Stimulated activated naive CD8-positive, alpha-beta T cell treated with anti-CD3 and anti-CD28 coated beads, Interleukin-15, Interleukin-2, amounts not matched to agents 100 U/mL and 50 U/mL, for 24 hours (primary cell): Measurements from ENCODE around the gene SMIM12.
A peak's percentile ranks its signal among the peaks of the same experiment; 100 is the strongest.

Source experiments
- ATAC-seq: fragments of 150-1000 bp; cut with Tn5 transposase; one replicate; pipeline ENCODE4 v1.10.0; 2021
- DNase-seq: peaks from one replicate; pipeline ENCODE4 v3.0.0; 2021

SMIM12 gene

DNA sequence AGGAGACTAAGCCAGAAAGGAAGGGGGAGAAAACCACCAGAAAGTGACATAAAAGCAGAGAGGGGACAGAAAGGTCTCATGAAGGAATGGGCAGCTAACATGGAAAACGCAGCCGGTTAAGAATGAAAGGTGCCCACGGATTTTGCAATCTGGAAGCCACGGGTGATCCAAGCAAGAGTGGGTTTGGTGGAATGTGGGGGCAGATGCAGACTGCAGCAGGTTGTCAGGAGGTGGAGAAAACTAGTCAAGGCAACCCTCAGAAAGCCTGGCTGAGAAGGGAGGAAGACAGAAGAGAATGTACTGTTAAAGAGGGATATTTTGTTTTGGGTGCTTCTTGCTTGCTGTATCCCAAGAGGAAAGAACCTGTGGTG is 12.6 kb upstream of the SMIM12 start:
- DNase-seq (no peak), ATAC-seq (no peak)

DNA sequence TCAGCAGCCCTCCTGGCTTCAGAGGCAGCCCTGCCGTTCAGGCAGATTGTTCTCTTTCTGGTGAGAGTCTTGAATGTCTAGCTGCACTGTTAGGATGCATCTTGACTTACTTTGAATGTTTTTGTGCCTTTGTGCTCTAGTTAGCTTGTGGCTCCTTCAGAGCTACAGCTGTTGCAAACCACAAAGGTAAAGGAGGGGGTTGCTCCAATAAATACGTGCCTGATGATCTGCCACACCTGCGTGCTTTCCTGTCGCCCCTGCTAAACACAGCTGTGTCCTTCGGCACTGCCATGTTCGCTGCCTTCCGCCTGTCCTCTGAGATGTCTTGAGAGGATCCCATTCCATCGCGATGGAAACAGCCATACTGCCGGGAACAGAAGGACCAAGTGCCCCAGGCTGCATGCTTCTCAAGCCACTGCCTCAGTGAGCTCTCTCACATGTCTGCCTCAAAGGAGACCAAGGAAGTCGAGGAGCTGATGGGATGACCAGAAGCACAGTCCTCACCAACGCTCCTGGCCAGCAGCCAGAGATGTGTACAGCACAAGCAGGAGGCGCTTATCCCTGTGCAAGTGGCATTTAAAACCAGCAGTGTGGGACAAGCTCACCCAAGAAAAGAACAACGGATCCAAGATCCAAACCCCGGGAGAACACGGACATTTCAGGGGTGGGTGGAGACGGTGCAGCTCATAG is 12.0 kb upstream of the SMIM12 start:
- DNase-seq (no peak), ATAC-seq (no peak)

- no peak for ATAC-seq
- DNase-seq = no peak
Observed at GRCh38 chr1:34870395-34870794, 10.8 kb upstream of the SMIM12 start.

GRCh38 chr1:34869760-34870159 is 10.2 kb upstream of the SMIM12 start:
- ATAC-seq (no peak), DNase-seq (no peak)

DNA sequence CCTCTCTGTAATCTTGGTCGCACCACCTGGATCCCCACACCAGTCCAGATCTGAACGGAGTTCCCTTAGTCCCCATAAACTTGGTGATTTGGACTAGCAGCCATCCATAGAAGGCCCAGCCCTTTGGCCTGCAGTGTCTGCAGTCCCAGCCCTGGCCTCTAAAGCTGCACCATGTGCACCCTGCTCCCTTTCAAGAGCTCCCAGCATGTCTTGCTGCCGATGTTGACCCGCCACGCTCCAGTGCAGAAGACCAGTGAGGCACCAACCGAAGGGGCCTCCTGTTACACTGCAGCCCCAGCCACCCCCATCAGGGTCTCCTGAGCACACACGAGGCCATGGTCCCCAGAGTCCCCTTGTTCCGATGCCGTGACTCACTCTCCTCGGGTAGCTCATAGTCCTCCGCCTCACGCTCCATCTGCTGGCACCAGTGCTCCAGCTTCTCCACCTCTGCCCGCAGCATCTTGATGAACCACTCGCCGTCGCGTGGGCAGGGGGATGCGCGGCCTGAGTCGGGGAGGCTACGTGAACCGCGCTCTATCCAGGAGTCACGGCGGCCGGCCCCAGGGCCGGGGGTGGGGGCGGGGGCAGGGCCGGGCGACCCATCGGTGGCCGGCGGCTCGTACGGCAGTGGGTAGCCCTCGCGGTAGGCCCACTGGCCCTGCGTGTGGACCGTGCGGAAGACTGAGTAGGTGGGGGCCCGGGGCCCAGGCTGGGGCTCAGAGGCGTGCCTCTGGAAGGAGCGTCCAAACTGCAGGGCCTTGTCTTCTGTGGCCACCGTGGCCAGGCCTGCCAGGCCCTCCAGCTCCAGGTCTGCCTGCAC is 8.9 kb upstream of the SMIM12 start:
- ATAC-seq (no peak), DNase-seq (no peak)

GRCh38 chr1:34867415-34867814 is 7.9 kb upstream of the SMIM12 start:
- ATAC-seq (no peak), DNase-seq (no peak)

- ATAC-seq = no peak
- no peak for DNase-seq
Observed at GRCh38 chr1:34866762-34867109, 7.2 kb upstream of the SMIM12 start.

DNA sequence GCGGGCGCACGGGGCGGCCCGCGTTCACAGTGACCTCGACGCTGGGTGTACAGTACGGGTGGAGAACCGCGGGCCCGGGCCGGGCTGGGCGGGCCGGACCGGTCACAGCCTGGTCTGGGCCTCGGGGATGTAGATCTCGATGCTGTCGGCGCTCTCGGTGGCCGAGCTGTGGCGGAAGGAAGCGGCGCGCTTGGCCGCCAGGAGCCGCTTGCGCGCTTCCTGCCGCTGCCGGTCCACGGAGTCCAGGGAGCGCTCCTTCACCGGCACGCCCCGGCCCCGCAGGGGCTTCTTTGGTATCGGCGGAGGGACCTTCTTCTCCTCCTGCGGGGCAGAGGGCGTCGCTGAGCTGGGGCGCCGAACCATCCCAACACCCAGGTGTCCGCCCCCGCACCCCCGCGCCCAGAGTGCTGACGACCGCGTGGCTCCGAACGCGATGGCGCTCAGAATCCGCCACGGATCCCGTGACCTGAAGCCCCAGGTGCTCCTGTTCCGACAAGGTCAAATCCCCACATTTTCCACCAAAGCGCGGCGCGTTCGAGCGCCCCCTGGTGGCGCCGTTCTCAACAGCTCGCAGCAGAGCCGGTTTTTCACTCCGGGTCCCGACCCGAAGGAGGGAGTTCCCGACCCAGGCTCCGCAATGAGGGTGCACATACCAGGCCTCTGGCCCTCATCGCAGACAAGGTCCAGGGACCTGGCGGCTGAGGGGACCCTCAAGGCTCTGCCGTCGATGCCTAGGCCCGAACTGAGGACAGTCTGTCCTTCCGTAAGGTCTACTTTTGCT is 6.6 kb upstream of the SMIM12 start:
- DNase-seq = peak; percentile 95

GRCh38 chr1:34865573-34865972 is 6.0 kb upstream of the SMIM12 start:
- DNase-seq (no peak), ATAC-seq (no peak)

More for the DNA sequence above, 6.6 kb upstream of the SMIM12 start:
- peak; percentile 70 for ATAC-seq

GRCh38 chr1:34864759-34865158 is 5.2 kb upstream of the SMIM12 start:
- DNase-seq (no peak), ATAC-seq (no peak)

- ATAC-seq (peak; percentile 38), DNase-seq (no peak)
Observed at GRCh38 chr1:34863501-34863900, 4.0 kb upstream of the SMIM12 start.

DNA sequence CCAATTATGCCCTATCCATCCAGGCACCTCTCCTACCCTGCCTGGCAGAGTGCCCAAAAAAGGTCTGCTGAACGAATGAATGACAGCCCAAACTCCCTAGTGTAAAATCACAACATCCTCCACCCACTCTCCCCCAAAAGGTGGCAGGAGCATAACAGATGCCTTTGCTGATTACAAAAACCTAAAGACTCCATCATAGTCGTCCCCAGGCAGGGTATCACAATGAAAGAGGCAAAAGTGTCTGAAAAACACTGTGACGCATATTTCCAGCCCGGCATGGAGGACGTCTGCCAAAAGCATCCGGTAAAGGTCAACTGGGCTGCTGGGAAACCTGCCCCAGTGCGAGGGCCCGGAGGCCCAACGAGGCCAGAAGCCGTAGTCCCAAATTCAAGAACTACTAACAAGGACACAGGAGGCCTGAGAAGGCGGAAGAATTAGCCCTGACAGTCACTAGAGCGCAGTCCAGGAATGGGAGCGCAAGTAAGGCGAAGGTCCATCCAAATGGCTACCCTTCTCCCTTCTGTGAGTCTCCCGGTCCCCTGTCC is 576 bp downstream of the SMIM12 start:
- DNase-seq (peak; percentile 48), ATAC-seq (peak; percentile 38)

GRCh38 chr1:34856697-34857096 is 2.9 kb downstream of the SMIM12 start:
- no peak for ATAC-seq
- no peak for DNase-seq

- DNase-seq = peak; percentile 89
- peak; percentile 99 for ATAC-seq
Observed at GRCh38 chr1:34852677-34853217, 6.8 kb downstream of the SMIM12 start.

DNA sequence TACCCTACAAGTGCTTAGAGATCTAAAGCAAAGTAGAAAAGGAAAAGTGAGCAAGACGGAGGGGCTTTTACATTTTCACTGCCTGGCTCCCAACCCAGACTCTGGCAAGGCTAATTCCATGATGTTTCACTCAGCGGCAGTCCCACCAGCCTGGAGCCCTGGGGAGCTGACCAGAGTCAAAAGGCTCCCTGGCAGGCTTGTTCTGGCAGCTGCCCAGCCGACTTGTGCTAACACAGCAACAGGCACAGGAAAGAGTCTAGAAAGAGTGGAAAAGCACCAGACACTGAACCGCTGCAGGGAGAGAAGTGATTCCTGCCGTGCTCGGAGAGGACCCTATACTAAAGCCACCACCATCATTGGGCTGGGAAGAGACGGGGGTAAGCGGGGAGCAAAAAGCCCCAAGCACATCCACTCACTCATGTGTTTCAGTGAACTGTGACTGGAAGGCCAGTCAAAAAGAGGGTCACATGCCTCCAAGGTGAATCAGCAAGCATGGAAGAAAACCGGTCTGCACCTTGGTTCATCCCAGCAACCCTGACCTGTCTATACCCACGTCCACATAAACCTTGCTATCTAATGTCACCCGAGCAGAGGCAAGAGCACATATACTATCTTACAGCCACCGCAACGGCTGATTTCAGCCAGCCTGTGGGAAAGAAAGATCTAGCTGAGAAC is 8.0 kb downstream of the SMIM12 start:
- DNase-seq (no peak), ATAC-seq (no peak)

DNA sequence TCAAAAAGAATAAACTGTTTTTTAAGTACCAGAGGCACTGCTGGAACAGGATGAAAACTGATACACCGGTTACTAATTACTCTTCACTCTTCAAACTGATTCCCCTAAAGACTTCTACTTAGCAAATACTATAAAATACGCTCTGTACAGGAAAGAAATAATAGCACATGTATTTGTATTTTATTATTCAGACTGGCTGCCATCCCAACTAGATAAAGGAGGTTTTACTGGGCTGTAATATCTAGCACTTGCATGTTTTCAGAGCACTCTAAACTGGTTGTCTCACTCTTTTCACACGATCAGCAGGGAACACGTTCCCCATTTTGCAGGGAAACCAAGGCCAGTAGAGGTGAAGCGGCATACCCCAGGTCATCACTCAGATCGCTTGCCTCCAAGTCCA is 9.2 kb downstream of the SMIM12 start:
- ATAC-seq = no peak

DNA sequence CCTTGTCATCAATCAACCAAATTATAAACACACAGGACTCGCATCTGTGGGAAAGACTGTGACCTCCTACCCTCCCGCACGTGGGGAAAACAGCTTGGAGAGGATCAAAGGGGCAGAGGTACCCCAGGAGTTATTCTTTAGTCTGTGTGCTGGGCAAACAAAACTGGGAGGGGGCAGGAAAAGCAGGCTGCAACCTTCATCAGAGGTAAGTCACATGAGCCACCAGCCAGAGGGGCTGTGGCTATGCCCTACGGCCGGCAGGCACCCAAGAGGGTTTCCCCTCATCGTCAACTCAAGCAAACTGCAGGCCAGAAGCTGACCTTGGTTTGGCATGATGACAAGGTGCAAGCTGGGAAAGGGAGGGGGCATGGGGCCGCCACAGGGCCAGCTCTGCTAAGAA is 12.5 kb downstream of the SMIM12 start:
- DNase-seq = no peak
- no peak for ATAC-seq

More for the DNA sequence above, 9.2 kb downstream of the SMIM12 start:
- no peak for DNase-seq

GRCh38 chr1:34846265-34846664 is 13.3 kb downstream of the SMIM12 start:
- ATAC-seq (no peak), DNase-seq (no peak)

DNA sequence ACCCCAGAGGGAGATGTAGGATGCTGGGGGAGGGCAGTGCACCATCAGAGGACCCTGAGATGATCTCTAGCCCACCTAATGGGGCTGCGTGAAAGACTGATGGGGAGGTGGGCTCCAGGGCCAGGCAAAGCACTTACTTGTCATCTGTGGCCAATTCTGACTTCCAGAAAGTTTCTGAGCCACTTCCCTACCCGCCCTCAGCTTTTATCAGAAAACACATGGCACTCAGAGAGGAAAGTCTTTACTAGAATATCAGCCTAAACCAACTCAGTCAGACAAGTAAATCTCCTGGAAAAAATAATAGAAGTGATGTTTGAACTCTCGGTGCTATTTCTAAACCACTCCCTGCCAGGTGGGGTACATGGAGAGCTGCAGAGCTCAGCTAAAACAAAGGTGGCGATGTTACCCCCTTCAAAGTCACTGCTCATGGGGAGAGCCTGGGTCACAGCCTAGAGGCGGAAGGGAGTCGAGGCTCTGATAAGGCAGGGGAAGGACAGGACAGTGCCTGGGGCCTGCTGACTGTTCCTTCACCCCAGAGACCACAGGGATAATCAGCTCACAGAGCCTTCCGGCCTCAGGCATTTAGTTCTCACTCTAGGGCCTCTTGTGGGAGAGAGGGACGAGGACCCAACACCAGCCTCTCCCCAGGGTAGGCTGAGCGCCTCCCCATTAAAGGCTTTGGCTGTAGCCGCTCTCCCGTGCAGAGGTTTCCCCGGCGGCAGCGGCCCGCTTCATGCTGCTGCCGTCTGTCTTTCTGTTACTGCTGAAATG is 14.2 kb downstream of the SMIM12 start:
- DNase-seq = no peak
- ATAC-seq = no peak

DNA sequence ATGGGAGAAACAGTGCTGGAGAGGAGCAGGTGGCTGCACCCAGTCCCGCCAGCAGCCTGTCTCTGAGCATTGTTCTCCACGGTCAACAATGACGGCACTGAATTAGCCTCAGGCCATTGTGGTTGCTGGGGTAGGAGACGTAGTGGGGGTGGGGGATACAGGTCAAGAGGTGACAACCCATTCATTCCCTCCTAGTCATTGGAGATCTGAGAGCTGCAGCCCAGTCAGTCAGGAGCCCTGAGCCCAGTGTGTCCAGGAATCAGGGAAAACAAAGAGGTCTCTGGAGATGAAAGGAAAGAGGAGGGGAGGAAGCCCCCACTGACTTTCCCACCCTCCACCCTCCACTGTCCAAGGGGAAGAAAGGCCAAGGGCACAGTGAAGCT is 15.3 kb downstream of the SMIM12 start:
- ATAC-seq = no peak
- DNase-seq = no peak
